Naive B cell (primary cell): ENCODE results near the gene ZNF30. TPM values are rescaled to one million over a fixed set of nuclear protein-coding genes. Genes with fewer than 3 reads are reported as not detected.
"Not testable (repeated sequence)": the region's sequence is repeated elsewhere in the genome, so short reads cannot be mapped to it uniquely, and the experiment has no call there.

Experiments used
- ATAC-seq, 2 donors: fragments of 150-1000 bp; cut with Tn5 transposase; 2 replicates each; pipeline ENCODE4 v1.10.0; 2021; ENCODE audit warnings: low read depth in 2 of 2, mild to moderate bottlenecking in 2 of 2, moderate library complexity in 2 of 2
- DNase-seq: peaks from one replicate; pipeline ENCODE4 v3.0.0; 2022
- H3K27ac Mint-ChIP-seq, 6 donors: one replicate each; pipeline ENCODE4 v1.8.0; 2020 to 2022; ENCODE audit warnings: mild to moderate bottlenecking in 6 of 6, mixed read lengths in 6 of 6, moderate library complexity in 5 of 6, inconsistent platforms in 2 of 6
- H3K27me3 Mint-ChIP-seq, 3 donors: one replicate each; pipeline ENCODE4 v1.8.0; 2021 to 2022; ENCODE audit warnings: mixed read lengths in 3 of 3, mild to moderate bottlenecking in 1 of 3
- H3K36me3 Mint-ChIP-seq, 2 donors: one replicate each; pipeline ENCODE4 v1.8.0; 2020 to 2022; ENCODE audit warnings: mixed read lengths in 2 of 2, inconsistent platforms in 1 of 2, mild to moderate bottlenecking in 1 of 2
- H3K4me1 Mint-ChIP-seq, 3 donors: one replicate each; pipeline ENCODE4 v1.8.0; 2020 to 2022; ENCODE audit warnings: mixed read lengths in 3 of 3, inconsistent platforms in 1 of 3, mild to moderate bottlenecking in 1 of 3, moderate library complexity in 1 of 3
- H3K4me3 Mint-ChIP-seq, 8 donors: one replicate each; pipeline ENCODE4 v1.8.0; 2020 to 2022; ENCODE audit warnings: mild to moderate bottlenecking in 8 of 8, mixed read lengths in 8 of 8, moderate library complexity in 8 of 8, inconsistent platforms in 2 of 8
- H3K9me3 Mint-ChIP-seq, 7 donors: one replicate each; pipeline ENCODE4 v1.8.0; 2020 to 2022; ENCODE audit warnings: mixed read lengths in 7 of 7, mild to moderate bottlenecking in 5 of 7, inconsistent platforms in 2 of 7, moderate library complexity in 1 of 7
- polyA plus RNA-seq, 6 donors: library from polyadenylated mRNA; unstranded; fragments of 300-500 nt; fragmentation: Illumina TruSeq; gene quantifications; one replicate each; pipeline ENCODE4 v1.2.3, GENCODE V29; 2021; ENCODE audit warnings: low read depth in 6 of 6

ZNF30 gene
- polyA plus RNA-seq, 6 donors from 2014 or later = 2.9 to 8.2 (median 4.9) TPM; not detected in 1

GRCh38 chr19:34979819-34980640 lies 53.3 kb downstream of the ZNF30 start:
- no peak overlapping the region for H3K4me3 Mint-ChIP-seq
- H3K9me3 Mint-ChIP-seq = peaks cover 0 to 5% (median 2%) of the 10 kb centered on the region in 7 donors
- ATAC-seq (no peak), DNase-seq (no peak)
- H3K27ac Mint-ChIP-seq = no peak overlapping the region
- H3K4me1 Mint-ChIP-seq = peaks cover 0 to 4% (median 0%) of the 10 kb centered on the region in 3 donors
- peaks cover 8 to 16% (median 14%) of the 10 kb centered on the region in 3 donors for H3K27me3 Mint-ChIP-seq
- peaks cover 0 to 5% of the 10 kb centered on the region in 2 donors for H3K36me3 Mint-ChIP-seq

GRCh38 chr19:34982275-34982674 lies 55.6 kb downstream of the ZNF30 start:
- no peak for ATAC-seq
- peaks cover 4 to 12% (median 5%) of the 10 kb centered on the region in 3 donors for H3K4me1 Mint-ChIP-seq
- H3K27ac Mint-ChIP-seq = no peak overlapping the region
- no peak for DNase-seq
- peaks cover 8 to 16% (median 14%) of the 10 kb centered on the region in 3 donors for H3K27me3 Mint-ChIP-seq
- peaks cover 0 to 3% (median 0%) of the 10 kb centered on the region in 7 donors for H3K9me3 Mint-ChIP-seq
- H3K36me3 Mint-ChIP-seq = no peaks in the 10 kb centered on the region
- H3K4me3 Mint-ChIP-seq = no peak overlapping the region

DNA sequence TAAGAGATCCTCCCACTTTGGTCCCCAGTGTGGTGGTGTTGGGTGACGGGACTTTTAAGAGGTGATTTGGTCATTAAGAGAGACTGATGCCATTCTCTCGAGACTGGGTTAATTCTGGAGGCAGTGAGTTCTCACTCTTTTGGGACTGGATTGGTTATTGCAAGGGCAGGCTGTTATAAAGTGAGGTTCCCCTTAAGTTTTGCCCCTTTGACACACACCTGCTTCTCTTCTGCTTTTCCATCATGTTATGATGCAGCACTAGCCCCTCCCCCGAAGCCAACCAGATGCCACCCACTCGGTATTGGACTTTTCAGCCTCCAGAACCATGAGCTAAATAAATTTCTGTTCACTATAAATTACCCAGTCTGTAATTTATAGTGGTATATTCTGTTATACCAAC lies 57.1 kb downstream of the ZNF30 start:
- H3K9me3 Mint-ChIP-seq = peaks cover 0 to 3% (median 0%) of the 10 kb centered on the region in 7 donors
- no peak overlapping the region for H3K4me3 Mint-ChIP-seq
- H3K27me3 Mint-ChIP-seq = peaks cover 8 to 16% (median 14%) of the 10 kb centered on the region in 3 donors
- no peak overlapping the region for H3K27ac Mint-ChIP-seq
- H3K36me3 Mint-ChIP-seq = no peaks in the 10 kb centered on the region
- DNase-seq = no peak
- peaks cover 4 to 12% (median 5%) of the 10 kb centered on the region in 3 donors for H3K4me1 Mint-ChIP-seq
- ATAC-seq = peak; percentile 52 to 55

GRCh38 chr19:34984287-34984686 lies 57.6 kb downstream of the ZNF30 start:
- H3K36me3 Mint-ChIP-seq = no peaks in the 10 kb centered on the region
- no peak overlapping the region for H3K4me3 Mint-ChIP-seq
- peaks cover 0 to 3% (median 0%) of the 10 kb centered on the region in 7 donors for H3K9me3 Mint-ChIP-seq
- peak overlapping the region in 1 of 6 donors; percentile 54 for H3K27ac Mint-ChIP-seq
- no peak for DNase-seq
- ATAC-seq = no peak
- peaks cover 4 to 12% (median 5%) of the 10 kb centered on the region in 3 donors for H3K4me1 Mint-ChIP-seq
- peaks cover 8 to 12% (median 8%) of the 10 kb centered on the region in 3 donors for H3K27me3 Mint-ChIP-seq

GRCh38 chr19:34985249-34986022 lies 58.7 kb downstream of the ZNF30 start:
- no peak for DNase-seq
- peak overlapping the region in 3 of 6 donors; percentile 2 to 29 (median 27) for H3K27ac Mint-ChIP-seq
- peaks cover 0 to 3% (median 0%) of the 10 kb centered on the region in 7 donors for H3K9me3 Mint-ChIP-seq
- H3K4me1 Mint-ChIP-seq = peaks cover 4 to 12% (median 5%) of the 10 kb centered on the region in 3 donors
- peaks cover 0 to 5% (median 0%) of the 10 kb centered on the region in 3 donors for H3K27me3 Mint-ChIP-seq
- H3K4me3 Mint-ChIP-seq = no peak overlapping the region
- H3K36me3 Mint-ChIP-seq = no peaks in the 10 kb centered on the region
- no peak for ATAC-seq

- peaks cover 4 to 12% (median 5%) of the 10 kb centered on the region in 3 donors for H3K4me1 Mint-ChIP-seq
- no peak overlapping the region for H3K27ac Mint-ChIP-seq
- ATAC-seq = no peak
Measured at GRCh38 chr19:34988119-34988518, 61.4 kb downstream of the ZNF30 start.

GRCh38 chr19:34989298-34989697 lies 62.6 kb downstream of the ZNF30 start:
- Mint-ChIP-seq H3K4me1 (peaks cover 4 to 9% (median 5%) of the 10 kb centered on the region in 3 donors), H3K9me3 (peaks cover 0 to 1% (median 0%) of the 10 kb centered on the region in 7 donors)

More at GRCh38 chr19:34988119-34988518, 61.4 kb downstream of the ZNF30 start:
- DNase-seq = no peak
- Mint-ChIP-seq H3K27me3 (peaks cover 0 to 5% (median 0%) of the 10 kb centered on the region in 3 donors), H3K9me3 (peaks cover 0 to 3% (median 0%) of the 10 kb centered on the region in 7 donors), H3K36me3 (no peaks in the 10 kb centered on the region), H3K4me3 (no peak overlapping the region)

GRCh38 chr19:34990578-34991192 lies 64.0 kb downstream of the ZNF30 start:
- peaks cover under 1 to 3% (median 2%) of the 10 kb centered on the region in 3 donors for H3K4me1 Mint-ChIP-seq
- DNase-seq (no peak), ATAC-seq (no peak)
- peaks cover 0 to 1% (median 0%) of the 10 kb centered on the region in 7 donors for H3K9me3 Mint-ChIP-seq
- peak overlapping the region in 1 of 6 donors; percentile 10 for H3K27ac Mint-ChIP-seq
- H3K27me3 Mint-ChIP-seq = no peaks in the 10 kb centered on the region
- H3K36me3 Mint-ChIP-seq = no peaks in the 10 kb centered on the region
- no peak overlapping the region for H3K4me3 Mint-ChIP-seq

More at GRCh38 chr19:34989298-34989697, 62.6 kb downstream of the ZNF30 start:
- Mint-ChIP-seq H3K27me3 (peaks cover 0 to under 1% (median 0%) of the 10 kb centered on the region in 3 donors), H3K27ac (no peak overlapping the region), H3K36me3 (no peaks in the 10 kb centered on the region), H3K4me3 (no peak overlapping the region)
- DNase-seq (no peak), ATAC-seq (no peak)

GRCh38 chr19:34991542-34992333 lies 65.0 kb downstream of the ZNF30 start:
- Mint-ChIP-seq H3K9me3 (peaks cover 0 to 1% (median 0%) of the 10 kb centered on the region in 7 donors), H3K27me3 (no peaks in the 10 kb centered on the region), H3K27ac (peak overlapping the region in 1 of 6 donors; percentile 8), H3K4me3 (peak overlapping the region in 1 of 8 donors; percentile 37), H3K4me1 (peaks cover 0 to under 1% (median 0%) of the 10 kb centered on the region in 3 donors), H3K36me3 (no peaks in the 10 kb centered on the region)
- ATAC-seq = no peak
- DNase-seq = no peak

DNA sequence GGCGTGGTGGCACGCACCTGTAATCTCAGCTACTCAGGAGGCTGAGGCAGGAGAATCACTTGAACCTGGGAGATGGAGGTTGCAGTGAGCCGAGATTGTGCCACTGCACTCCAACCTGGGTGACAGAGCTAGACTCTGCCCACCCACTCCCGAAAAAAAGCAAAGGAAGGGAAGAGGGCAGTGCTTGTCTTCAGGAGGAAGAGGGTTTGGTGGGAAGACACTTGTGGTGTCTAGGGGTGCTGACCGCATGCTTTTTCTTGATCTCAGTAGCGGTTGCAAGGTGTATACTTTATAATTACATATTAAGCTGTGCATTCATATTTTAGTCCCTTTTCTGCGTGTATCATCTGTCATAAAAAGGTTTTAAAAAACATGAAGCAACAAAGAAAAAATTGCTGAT lies 65.9 kb downstream of the ZNF30 start:
- H3K36me3 Mint-ChIP-seq, H3K27me3 Mint-ChIP-seq, ATAC-seq, DNase-seq, H3K4me1 Mint-ChIP-seq, H3K27ac Mint-ChIP-seq, H3K9me3 Mint-ChIP-seq, H3K4me3 Mint-ChIP-seq: not testable (repeated sequence)

GRCh38 chr19:34994286-34994642 lies 67.6 kb downstream of the ZNF30 start:
- H3K9me3 Mint-ChIP-seq = peaks cover 0 to 1% (median 0%) of the 10 kb centered on the region in 7 donors
- H3K27me3 Mint-ChIP-seq = no peaks in the 10 kb centered on the region
- H3K4me1 Mint-ChIP-seq = peaks cover 18 to 26% (median 25%) of the 10 kb centered on the region in 3 donors
- H3K27ac Mint-ChIP-seq = no peak overlapping the region
- H3K4me3 Mint-ChIP-seq = no peak overlapping the region
- ATAC-seq (no peak), DNase-seq (no peak)
- no peaks in the 10 kb centered on the region for H3K36me3 Mint-ChIP-seq
